Measurements from ENCODE around the gene WNT5B. TPM values are rescaled to one million over a fixed set of nuclear protein-coding genes. Genes with fewer than 3 reads are reported as not detected.
A peak's percentile ranks its signal among the peaks of the same experiment; 100 is the strongest.

WNT5B gene
- 10 to 100 TPM in 1 of 8 experiments, 1 to 10 TPM in 7; 1.7 to 26.5 (median 7.6) TPM for total RNA-seq

DNA sequence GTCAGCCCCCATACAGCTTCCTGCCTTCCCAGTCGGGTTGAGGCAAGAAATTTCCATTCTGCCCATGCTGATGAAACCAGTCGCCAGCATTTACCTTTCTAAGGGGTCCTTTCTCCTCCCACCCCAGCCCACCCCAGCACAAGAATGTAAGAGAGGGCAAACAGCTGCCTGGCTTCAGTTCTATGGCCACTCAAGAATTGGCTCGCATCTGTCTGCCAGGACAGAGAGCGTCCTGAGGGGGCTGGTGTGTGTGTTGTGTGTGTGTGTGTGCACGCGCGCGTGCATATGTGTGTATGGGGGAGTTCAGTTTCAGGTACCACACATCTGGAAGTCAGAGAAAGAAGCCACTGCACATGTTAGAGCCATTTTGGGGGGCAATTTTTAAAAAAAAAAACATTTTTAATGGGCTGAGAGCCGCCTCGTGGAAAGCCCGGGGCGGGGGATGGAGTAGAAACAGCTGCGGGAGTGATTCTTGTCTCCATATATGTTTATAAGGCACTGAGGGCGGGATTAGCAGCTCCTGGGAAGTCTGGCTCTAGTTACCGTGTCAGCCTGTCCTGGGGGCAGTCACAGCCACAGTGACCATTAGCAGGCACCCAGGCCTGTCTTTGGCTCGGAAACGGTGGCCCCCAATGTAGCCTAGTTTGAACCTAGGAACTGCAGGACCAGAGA, at the start of gene WNT5B:
Gene WNT5B, plus strand, starts transcription at position 566 of the 672 bp plus-strand sequence. CDS start 2,124 bp downstream, outside the sequence.
- 13 to 82% (median 47%) methylated on average over 1 to 10 of the region's 17 CpGs; no CpG with 5 or more reads in 4 of the 10 experiments for WGBS, 10 experiments
- peak within 1 kb of the TSS; percentile 28 to 43 (median 37) for H3K4me3 ChIP-seq
- H3K27ac ChIP-seq, result peak within 1 kb of the TSS; percentile 20 to 21
- peak in 4 of 8 experiments; percentile 1 to 45 (median 10) for ATAC-seq (replicated peaks in 6 of 8)
- H3K4me1 ChIP-seq (replicated peaks in 1 of 2), result peaks cover 40 to 42% of the 10 kb centered on the region in 2 donors
- in situ Hi-C loops (cut with MboI; ENCODE audit: low pct_unique_long_range_greater_than_20kb in 2 of 9, low sequenced_read_pairs in 9 of 9, unreplicated experiment in 9 of 9), result loop anchor here in 5 of 9 experiments (25.0 kb wide), 2 partner anchors 158 to 308 kb away; no protein-coding TSS in a partner anchor

DNA sequence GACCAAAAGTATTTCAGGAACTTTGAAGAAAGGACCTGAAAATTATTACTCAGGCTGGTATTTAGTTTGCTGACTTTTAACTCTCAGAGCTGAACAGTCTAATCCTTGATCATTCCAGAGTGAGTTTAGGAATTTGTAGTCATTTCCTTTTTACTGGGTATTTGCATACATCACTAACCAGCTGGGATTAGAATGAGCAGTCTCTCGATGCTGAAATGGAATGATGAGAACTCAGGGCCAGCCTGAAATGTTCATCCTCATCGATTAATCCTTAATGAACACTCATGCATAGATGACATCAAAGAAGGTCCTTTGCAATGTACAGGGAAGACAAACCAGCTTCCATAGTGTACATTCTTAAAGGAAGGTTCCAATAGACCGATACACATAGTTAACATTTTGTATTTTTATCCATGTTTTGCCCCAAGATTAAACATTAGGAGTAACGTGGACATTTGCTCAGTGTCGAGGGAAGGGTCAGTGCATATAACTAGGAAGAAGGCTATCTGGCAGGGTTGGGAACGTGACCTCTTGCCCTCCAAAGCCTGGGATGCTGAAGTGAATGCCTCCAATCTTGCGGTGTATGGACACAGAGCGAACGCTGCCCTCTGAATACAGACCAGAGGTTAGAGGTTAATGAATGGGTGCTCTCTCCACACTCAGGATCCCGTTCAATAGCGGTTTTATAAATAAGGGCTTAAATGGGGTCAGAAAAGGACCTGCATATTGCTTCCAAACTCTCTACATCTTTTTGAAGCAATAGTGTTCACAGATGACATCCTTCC, 49.2 kb upstream of the WNT5B start:
- Histone ChIP-seq H3K27ac (no peak overlapping the region), H3K4me1 (replicated peaks in 1 of 2) (peaks cover 46 to 53% of the 10 kb centered on the region in 2 donors), H3K4me3 (no peak overlapping the region)
- in situ Hi-C loops (cut with MboI; ENCODE audit: low pct_unique_long_range_greater_than_20kb in 2 of 9, low sequenced_read_pairs in 9 of 9, unreplicated experiment in 9 of 9), result loop anchor here (10.0 to 25.0 kb wide), 5 partner anchors 465 to 1018 kb away; partner anchors contain the start of gene ERC1 (in 1 of the 9)
- 0 to 68% (median 28%) methylated on average over 1 to 9 of the region's 11 CpGs; no CpG with 5 or more reads in 1 of the 10 experiments for WGBS, 10 experiments
- ATAC-seq (replicated peaks in 6 of 8), result no peak

DNA sequence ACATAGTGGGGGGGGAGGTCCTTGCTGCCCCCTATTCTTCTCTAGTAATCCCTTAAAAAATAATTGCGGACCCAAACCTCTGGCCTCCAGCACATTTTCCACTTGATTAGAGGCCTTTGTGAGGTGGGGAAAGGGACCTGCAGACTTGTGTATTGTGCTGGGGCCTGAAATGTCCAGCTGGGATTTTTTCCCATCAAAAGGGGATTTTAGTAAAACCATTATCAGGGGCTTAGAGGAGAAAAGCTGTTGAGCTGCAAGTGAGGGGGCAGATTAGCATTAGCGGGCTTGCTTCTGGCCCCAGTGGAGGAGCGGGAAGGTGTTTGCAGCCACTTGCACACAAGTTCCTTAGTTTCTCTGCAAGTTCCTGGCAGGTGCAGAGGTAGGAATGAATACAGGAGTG, 48.5 kb upstream of the WNT5B start:
- Histone ChIP-seq H3K4me3 (no peak overlapping the region), H3K27ac (no peak overlapping the region)
- 0 to 100% (median 35%) methylated on average over 1 to 2 of the region's 3 CpGs; no CpG with 5 or more reads in 4 of the 10 experiments for WGBS, 10 experiments

DNA sequence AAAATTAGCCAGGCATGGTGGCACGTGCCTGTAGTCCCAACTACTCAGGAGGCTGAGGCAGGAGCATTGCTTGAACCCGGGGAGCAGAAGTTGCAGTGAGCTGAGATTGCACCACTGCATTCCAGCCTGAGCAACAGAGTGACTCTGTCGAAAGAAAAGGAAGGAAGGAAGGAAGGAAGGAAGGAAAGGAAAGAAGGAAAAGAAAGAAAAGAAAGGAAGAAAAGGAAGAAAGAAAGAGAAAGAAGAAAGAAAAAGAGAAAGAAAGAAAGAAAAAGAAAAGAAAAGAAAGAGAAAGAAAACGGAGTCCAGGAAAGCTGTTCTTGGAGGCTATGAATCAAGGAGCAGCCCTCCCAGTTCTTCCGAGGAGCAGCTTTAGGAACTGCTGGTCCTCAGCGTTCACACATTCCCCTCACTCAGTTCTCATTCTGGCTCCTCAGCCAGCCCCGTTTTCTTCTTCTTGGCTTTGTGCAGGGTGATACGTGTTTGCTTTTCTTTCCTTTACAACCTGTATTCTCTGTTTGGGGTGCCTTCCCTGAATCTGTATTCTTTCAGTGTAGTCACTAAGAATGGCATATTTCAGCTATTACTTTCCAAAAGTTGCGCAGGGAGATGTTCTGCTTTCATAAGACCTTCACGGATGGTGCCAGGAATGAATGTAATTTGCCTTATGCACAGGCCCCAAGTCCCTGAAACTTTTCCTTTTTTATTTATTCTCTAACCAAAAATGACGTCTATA, 46.9 kb upstream of the WNT5B start:
- in situ Hi-C loops (cut with MboI; ENCODE audit: low pct_unique_long_range_greater_than_20kb in 2 of 9, low sequenced_read_pairs in 9 of 9, unreplicated experiment in 9 of 9), result loop anchor here (10.0 to 25.0 kb wide), 5 partner anchors 467 to 1020 kb away; partner anchors contain the start of gene ERC1 (in 1 of the 9)
- no peak for ATAC-seq (replicated peaks in 6 of 8)
- Histone ChIP-seq H3K4me1 (replicated peaks in 1 of 2) (peaks cover 29 to 30% of the 10 kb centered on the region in 2 donors), H3K4me3 (no peak overlapping the region), H3K27ac (no peak overlapping the region)
- 22 to 88% (median 79%) methylated on average over 4 to 11 of the region's 11 CpGs for WGBS, 10 experiments

More for the DNA sequence above, 48.5 kb upstream of the WNT5B start:
- in situ Hi-C loops (cut with MboI; ENCODE audit: low pct_unique_long_range_greater_than_20kb in 2 of 9, low sequenced_read_pairs in 9 of 9, unreplicated experiment in 9 of 9), result loop anchor here (10.0 to 25.0 kb wide), 5 partner anchors 466 to 1018 kb away; partner anchors contain the start of gene ERC1 (in 1 of the 9)
- H3K4me1 ChIP-seq (replicated peaks in 1 of 2), result peaks cover 43 to 46% of the 10 kb centered on the region in 2 donors
- ATAC-seq (replicated peaks in 6 of 8), result no peak

DNA sequence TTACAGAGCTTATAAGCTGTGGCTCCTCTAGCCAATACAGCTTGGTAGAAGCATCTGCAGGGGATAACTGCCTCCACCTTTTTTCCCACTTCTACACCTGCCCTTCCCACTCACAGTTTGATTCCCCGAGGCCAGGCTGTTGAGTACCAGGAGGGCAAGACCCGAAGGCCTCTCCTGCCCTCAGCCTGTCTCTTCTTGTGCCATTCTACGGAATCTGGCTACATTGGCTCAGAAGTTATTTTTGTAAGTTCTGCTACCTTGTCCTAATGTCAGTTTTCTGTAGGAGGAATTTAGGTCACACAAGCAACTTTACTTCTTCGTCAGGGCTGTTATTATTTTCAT, 46.4 kb upstream of the WNT5B start:
- peaks cover 31% of the 10 kb centered on the region in 2 donors for H3K4me1 ChIP-seq (replicated peaks in 1 of 2)
- no peak overlapping the region for H3K4me3 ChIP-seq
- in situ Hi-C loops (cut with MboI; ENCODE audit: low pct_unique_long_range_greater_than_20kb in 2 of 9, low sequenced_read_pairs in 9 of 9, unreplicated experiment in 9 of 9), result loop anchor here (10.0 to 25.0 kb wide), 5 partner anchors 468 to 1020 kb away; partner anchors contain the start of gene ERC1 (in 1 of the 9)
- H3K27ac ChIP-seq, result no peak overlapping the region
- no peak for ATAC-seq (replicated peaks in 6 of 8)
- WGBS, 10 experiments, result 77 to 100% (median 90%) methylated on average over 1 to 4 of the region's 4 CpGs; no CpG with 5 or more reads in 2 of the 10 experiments

DNA sequence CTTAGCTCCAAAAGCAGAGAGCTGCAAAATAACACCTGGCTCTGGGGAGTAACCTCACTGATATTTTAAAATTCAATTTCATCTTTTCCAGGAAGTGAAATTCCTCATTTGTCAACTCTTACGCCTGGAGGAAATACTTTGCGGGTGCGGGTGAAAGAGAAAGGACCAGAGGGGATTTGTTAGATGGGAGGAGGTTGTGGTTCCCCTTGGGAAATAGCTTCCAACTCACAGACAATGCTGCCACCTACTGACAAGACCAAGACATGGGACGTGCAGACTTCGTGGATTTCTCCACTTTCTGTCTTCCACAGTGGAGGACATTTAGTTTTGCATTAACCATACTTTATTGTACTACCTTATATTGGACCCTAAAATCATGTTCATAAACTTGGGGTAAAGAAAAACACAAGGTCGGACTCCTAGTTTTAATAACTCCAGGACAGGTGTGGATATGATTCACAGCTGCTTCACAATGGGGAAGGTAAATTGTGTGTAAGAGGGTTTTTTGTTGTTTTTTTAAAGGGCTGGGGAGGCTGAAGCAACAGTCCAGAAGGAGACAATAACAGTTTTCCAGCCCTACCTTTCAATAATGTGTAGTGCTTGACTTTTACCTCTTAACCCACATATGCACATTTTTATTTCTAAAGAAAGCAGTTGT, 45.5 kb upstream of the WNT5B start:
- 0 to 4% (median 0%) methylated on average over 1 to 6 of the region's 6 CpGs; no CpG with 5 or more reads in 3 of the 10 experiments for WGBS, 10 experiments
- ATAC-seq (replicated peaks in 6 of 8), result peak; percentile 72 to 86 (median 82)
- in situ Hi-C loops (cut with MboI; ENCODE audit: low pct_unique_long_range_greater_than_20kb in 2 of 9, low sequenced_read_pairs in 9 of 9, unreplicated experiment in 9 of 9), result loop anchor here (10.0 to 25.0 kb wide), 5 partner anchors 469 to 1021 kb away; partner anchors contain the start of gene ERC1 (in 1 of the 9)
- Histone ChIP-seq H3K27ac (no peak overlapping the region), H3K4me3 (no peak overlapping the region), H3K4me1 (replicated peaks in 1 of 2) (peaks cover 38 to 40% of the 10 kb centered on the region in 2 donors)

DNA sequence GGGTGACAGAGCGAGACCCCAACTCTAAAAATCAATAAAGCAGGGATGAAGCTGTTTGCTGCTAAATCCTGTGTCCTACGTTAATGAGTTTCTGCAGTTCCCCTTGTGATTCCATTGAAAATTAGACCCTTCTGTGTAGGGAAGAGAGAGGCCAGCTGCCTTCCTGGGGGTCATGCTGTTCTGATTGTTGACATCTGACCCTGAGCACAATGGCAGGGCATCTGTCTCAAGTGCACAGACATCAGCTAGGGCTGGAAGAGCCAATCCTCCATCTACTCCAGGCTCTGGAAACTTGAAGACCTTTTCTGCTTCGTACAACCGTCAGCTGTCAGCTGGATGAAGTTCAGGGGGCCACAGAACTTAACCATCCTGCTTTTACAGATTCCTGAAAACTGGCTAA, 44.7 kb upstream of the WNT5B start:
- Histone ChIP-seq H3K4me1 (replicated peaks in 1 of 2) (peaks cover 43 to 45% of the 10 kb centered on the region in 2 donors), H3K27ac (no peak overlapping the region), H3K4me3 (no peak overlapping the region)
- no peak for ATAC-seq (replicated peaks in 6 of 8)
- in situ Hi-C loops (cut with MboI; ENCODE audit: low pct_unique_long_range_greater_than_20kb in 2 of 9, low sequenced_read_pairs in 9 of 9, unreplicated experiment in 9 of 9), result loop anchor here (10.0 to 25.0 kb wide), 5 partner anchors 470 to 1022 kb away; partner anchors contain the start of gene ERC1 (in 1 of the 9)
- WGBS, 10 experiments, result 7 to 100% (median 50%) methylated on average over 1 to 4 of the region's 4 CpGs; no CpG with 5 or more reads in 1 of the 10 experiments

DNA sequence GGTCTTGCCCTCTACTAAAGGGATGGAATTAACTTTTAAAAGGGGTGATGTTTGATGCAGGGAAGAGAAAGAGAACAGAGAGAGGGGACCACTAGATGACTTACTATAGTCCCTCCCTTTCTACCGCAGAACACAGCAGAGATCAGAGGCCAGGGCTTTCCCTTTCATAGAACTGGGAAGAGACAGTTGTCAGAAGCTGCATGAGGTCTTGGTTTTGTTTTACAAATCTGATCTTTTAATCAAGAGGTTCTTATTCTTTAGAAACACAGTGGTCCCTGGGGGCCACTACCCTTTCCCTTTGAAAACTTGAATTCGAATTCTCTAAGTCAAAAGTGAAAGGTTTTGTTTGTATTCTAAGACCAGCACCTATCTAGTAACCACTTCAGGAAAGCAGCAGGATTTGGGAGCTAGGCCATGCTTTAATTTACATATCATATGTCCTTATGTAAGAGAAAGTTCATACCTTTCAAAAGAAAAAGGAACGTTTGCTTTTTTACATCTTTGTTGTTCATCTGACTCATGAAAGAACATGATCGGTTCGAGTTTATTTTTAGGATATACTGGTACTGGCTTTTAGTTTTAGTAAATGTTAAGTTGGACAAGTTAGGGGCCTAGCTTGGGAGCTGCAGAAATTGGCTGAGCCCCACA, 41.0 kb upstream of the WNT5B start:
- H3K4me1 ChIP-seq (replicated peaks in 1 of 2), result peaks cover 32 to 35% of the 10 kb centered on the region in 2 donors

DNA sequence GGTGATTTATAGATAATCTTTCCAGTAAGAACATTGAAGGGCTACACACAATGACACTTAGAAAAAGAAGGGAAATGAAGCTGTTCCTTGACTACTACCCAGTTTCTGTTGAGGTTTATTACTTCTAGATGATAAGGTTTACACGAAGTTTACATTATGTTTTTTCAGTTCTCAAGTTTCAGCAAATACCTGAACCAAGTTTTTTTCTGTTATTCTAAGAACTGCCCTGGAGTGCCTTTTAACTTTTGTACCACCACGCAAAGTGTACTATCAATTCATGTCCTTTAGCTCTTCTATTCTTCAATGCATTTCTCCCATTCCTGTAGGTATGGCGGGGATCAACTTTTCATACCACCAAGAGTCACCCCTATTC, 40.5 kb upstream of the WNT5B start:
- peaks cover 29 to 33% of the 10 kb centered on the region in 2 donors for H3K4me1 ChIP-seq (replicated peaks in 1 of 2)
- 48 to 100% (median 67%) methylated on average over 2 to 3 of the region's 3 CpGs; no CpG with 5 or more reads in 1 of the 10 experiments for WGBS, 10 experiments
- no peak overlapping the region for H3K27ac ChIP-seq
- H3K4me3 ChIP-seq, result no peak overlapping the region
- in situ Hi-C loops (cut with MboI; ENCODE audit: low pct_unique_long_range_greater_than_20kb in 2 of 9, low sequenced_read_pairs in 9 of 9, unreplicated experiment in 9 of 9), result loop anchor here (10.0 to 25.0 kb wide), 5 partner anchors 474 to 1026 kb away; partner anchors contain the start of gene ERC1 (in 1 of the 9)
- no peak for ATAC-seq (replicated peaks in 6 of 8)

More for the DNA sequence above, 41.0 kb upstream of the WNT5B start:
- Histone ChIP-seq H3K4me3 (no peak overlapping the region), H3K27ac (no peak overlapping the region)
- WGBS, 10 experiments, result 0 to 86% (median 13%) methylated on average over 1 to 5 of the region's 5 CpGs; no CpG with 5 or more reads in 1 of the 10 experiments
- in situ Hi-C loops (cut with MboI; ENCODE audit: low pct_unique_long_range_greater_than_20kb in 2 of 9, low sequenced_read_pairs in 9 of 9, unreplicated experiment in 9 of 9), result loop anchor here (10.0 to 25.0 kb wide), 5 partner anchors 473 to 1026 kb away; partner anchors contain the start of gene ERC1 (in 1 of the 9)
- no peak for ATAC-seq (replicated peaks in 6 of 8)

DNA sequence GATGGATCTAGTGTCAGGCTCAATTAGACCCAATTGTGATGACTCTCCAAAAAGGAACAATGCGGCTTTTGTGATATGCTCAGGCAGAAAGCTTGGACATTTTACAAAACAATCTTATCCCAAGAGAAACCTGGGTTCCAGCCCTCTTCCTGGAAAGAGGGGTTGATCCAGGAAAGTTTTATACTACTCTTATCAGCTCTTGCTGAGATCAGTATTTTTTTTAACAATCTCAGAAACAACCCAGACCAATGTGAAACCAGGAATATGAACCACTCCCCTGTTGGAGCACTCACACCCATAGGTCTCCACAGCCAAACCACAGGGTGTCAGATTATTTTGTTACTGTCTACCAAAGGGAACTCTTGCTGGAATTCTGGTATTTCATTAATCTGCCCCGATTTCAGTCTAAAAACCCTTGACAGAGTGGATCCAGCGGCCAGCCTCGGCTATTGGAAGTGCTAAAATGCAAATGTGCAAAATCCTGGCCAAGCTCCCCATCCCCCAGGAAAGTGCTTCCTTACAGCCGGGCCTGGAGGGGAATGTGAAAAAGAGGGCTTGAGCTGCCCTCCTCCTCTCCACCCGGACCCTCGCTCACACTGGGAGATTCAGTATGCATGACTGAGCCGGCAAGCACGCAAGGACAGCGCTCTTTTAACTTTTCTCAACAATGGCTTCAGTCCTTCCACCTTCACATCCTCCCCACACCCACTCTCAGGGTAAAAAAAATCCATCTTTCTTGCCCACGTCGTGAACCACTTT, 38.6 kb upstream of the WNT5B start:
- peak overlapping the region; percentile 55 to 98 (median 68) for H3K4me3 ChIP-seq
- in situ Hi-C loops (cut with MboI; ENCODE audit: low pct_unique_long_range_greater_than_20kb in 2 of 9, low sequenced_read_pairs in 9 of 9, unreplicated experiment in 9 of 9), result loop anchor here (10.0 to 25.0 kb wide), 4 partner anchors 476 to 1028 kb away; partner anchors contain the start of gene ERC1 (in 1 of the 9)
- peak in 3 of 8 experiments; percentile 1 to 2 (median 1) for ATAC-seq (replicated peaks in 6 of 8)

More for the DNA sequence above, 38.6 kb upstream of the WNT5B start:
- 0 to 41% (median 5%) methylated on average over 2 to 8 of the region's 12 CpGs; no CpG with 5 or more reads in 1 of the 10 experiments for WGBS, 10 experiments
- H3K4me1 ChIP-seq (replicated peaks in 1 of 2), result peaks cover 28 to 36% of the 10 kb centered on the region in 2 donors
- peak overlapping the region in 1 of 2 donors; percentile 2 for H3K27ac ChIP-seq

Measured in motor neuron (in vitro differentiated cells).